IMR-90 (cell line): ENCODE results near the gene AFMID. TPM values are rescaled to one million over a fixed set of nuclear protein-coding genes. Genes with fewer than 3 reads are reported as not detected.

Source experiments
- ELK1 ChIP-seq: fragments of 150-350 bp; IDR thresholded peaks from 2 replicates; pipeline ENCODE4 v1.6.1; 2016; ENCODE audit warnings: low read depth, mild to moderate bottlenecking, low read length, moderate library complexity, borderline replicate concordance
- MAFK ChIP-seq: IDR thresholded peaks from 2 replicates; pipeline ENCODE4 v1.6.1; 2012; ENCODE audit warnings: low read depth, low read length, improper control_type of control experiment
- NFE2L2 ChIP-seq: fragments of 150-350 bp; IDR thresholded peaks from 2 replicates; pipeline ENCODE4 v1.6.1; 2016; ENCODE audit warnings: low read depth, mild to moderate bottlenecking, low read length
- RAD21 ChIP-seq: IDR thresholded peaks from 2 replicates; pipeline ENCODE4 v1.6.1; 2012; ENCODE audit warnings: low read length, improper control_type of control experiment
- RCOR1 ChIP-seq: IDR thresholded peaks from 2 replicates; pipeline ENCODE4 v1.6.1; 2012; ENCODE audit warnings: mild to moderate bottlenecking, low read length, improper control_type of control experiment; ENCODE audit not compliant: insufficient replicate concordance
- polyA plus RNA-seq, 3 experiments: library from polyadenylated mRNA; depleted of rRNA; stranded (reverse); fragments of >200 nt; gene quantifications; 2 replicates each; pipeline ENCODE4 v1.2.3, GENCODE V29; 2012; ENCODE audit warnings: low replicate concordance in 1 of 3
- total RNA-seq: library from RNA; depleted of rRNA; stranded (reverse); fragments of >200 nt; gene quantifications from 2 replicates; pipeline ENCODE4 v1.2.3, GENCODE V29; 2012

Gene AFMID
- total and polyA plus RNA-seq, 2 of the 4 experiments (the other 2 are of a cell fraction): 41.0 to 65.1 TPM

DNA sequence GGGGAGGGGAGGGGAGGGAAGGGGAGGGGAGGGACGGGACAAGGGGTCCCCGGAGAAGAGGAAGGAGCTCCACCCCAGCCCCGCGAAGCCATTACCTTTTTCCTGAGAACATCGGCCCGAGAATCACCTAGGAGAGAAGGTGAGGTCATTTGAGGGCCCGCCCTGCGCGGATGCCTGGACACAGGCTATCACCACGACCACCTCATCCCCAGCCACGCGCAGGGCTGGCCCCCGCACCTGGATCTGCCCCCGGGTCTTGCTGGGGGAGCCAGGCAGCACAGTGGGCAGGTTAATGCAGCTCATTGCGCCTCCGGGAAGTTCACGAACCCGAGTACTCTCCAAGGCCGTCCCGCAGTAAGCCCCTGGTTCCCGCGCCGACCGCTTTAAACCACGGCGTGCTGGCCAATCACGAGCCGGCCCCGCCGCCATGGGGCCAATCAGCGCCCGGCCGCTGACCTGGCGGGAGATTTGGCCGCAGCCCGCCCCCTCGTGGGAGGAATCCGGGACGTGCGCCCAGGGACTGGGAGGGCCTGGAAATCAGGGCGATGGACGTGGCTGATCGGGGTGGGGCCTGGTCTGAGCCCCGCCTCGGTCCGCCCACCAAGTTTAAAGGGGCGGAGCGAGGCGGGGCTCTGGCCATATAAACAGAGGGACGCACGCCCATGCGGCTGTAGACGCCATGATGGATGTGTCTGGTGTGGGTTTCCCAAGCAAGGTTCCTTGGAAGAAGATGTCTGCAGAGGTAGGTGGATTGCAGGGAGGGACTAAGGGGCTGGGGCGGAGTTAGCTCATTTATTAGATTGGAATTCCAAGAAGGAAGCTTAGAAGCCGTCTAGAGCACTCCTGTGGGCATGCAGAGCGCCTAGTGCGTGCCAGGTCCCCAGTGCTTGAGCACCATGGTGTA is at the start of gene AFMID, which contains the start of gene TK1 (continued):
- TF ChIP-seq MAFK: no peak
- TF ChIP-seq RAD21: no peak
- no peak for TF ChIP-seq NFE2L2
- no peak for TF ChIP-seq RCOR1
- TF ChIP-seq ELK1: no peak
